Bronchial epithelial cell (primary cell): ENCODE results near the gene IMPA2. TPM values are rescaled to one million over a fixed set of nuclear protein-coding genes. Genes with fewer than 3 reads are reported as not detected.

Experiments used
- DNase-seq: peaks from one replicate; pipeline ENCODE4 v3.0.0-alpha.2; 2010; ENCODE audit warnings: low read depth
- FAIRE-seq: peaks from 2 replicates; lab custom pipeline; 2011; peaks lifted over from hg19 to GRCh38; lab: Jason Lieb, UNC
- H3K27me3 ChIP-seq: 2 replicates; pipeline ENCODE4 v1.5.1; 2011; ENCODE audit warnings: low read length; ENCODE audit not compliant: control insufficient read depth, insufficient read depth
- H3K36me3 ChIP-seq: 2 replicates; pipeline ENCODE4 v1.5.1; 2011; ENCODE audit warnings: low read length; ENCODE audit not compliant: control insufficient read depth, insufficient read depth
- H3K4me3 ChIP-seq: 2 replicates; pipeline ENCODE4 v1.5.1; 2011; ENCODE audit warnings: mild to moderate bottlenecking, low read depth, low read length, control low read depth
- CTCF ChIP-seq: IDR thresholded peaks from 2 replicates; pipeline ENCODE4 v1.5.1; 2011; ENCODE audit warnings: mild to moderate bottlenecking, moderate library complexity, low read length, control low read depth, inconsistent platforms; ENCODE audit not compliant: insufficient read depth, severe bottlenecking
- total RNA-seq: library from RNA; depleted of rRNA; stranded (reverse); fragments of >200 nt; gene quantifications from 2 replicates; pipeline ENCODE4 v1.2.1, GENCODE V29; 2014

Gene IMPA2
- total RNA-seq, 1 donor from 2014 or later: 66.1 TPM

- no peak overlapping the region for H3K4me3 ChIP-seq
- no peaks in the 10 kb centered on the region for H3K27me3 ChIP-seq
- H3K36me3 ChIP-seq: no peaks in the 10 kb centered on the region
- no peak for TF ChIP-seq CTCF
- FAIRE-seq: no peak
- no peak for DNase-seq
Measured at GRCh38 chr18:12043811-12044210, 62.5 kb downstream of the IMPA2 start.

GRCh38 chr18:12044591-12044990 lies 63.3 kb downstream of the IMPA2 start:
- DNase-seq: no peak
- TF ChIP-seq CTCF: no peak
- H3K27me3 ChIP-seq: no peaks in the 10 kb centered on the region
- no peak for FAIRE-seq
- no peak overlapping the region for H3K4me3 ChIP-seq
- H3K36me3 ChIP-seq: no peaks in the 10 kb centered on the region

- FAIRE-seq (no peak), DNase-seq (no peak)
- H3K4me3 ChIP-seq: no peak overlapping the region
- no peak for TF ChIP-seq CTCF
- H3K36me3 ChIP-seq: no peaks in the 10 kb centered on the region
- no peaks in the 10 kb centered on the region for H3K27me3 ChIP-seq
Measured at GRCh38 chr18:12046046-12046750, 64.9 kb downstream of the IMPA2 start.

- Histone ChIP-seq H3K36me3 (no peaks in the 10 kb centered on the region), H3K4me3 (no peak overlapping the region), H3K27me3 (no peaks in the 10 kb centered on the region)
- DNase-seq (no peak), FAIRE-seq (no peak)
- peak; percentile 5 for TF ChIP-seq CTCF
Measured at GRCh38 chr18:12046751-12047335, 65.5 kb downstream of the IMPA2 start.

GRCh38 chr18:12048010-12048826 lies 66.9 kb downstream of the IMPA2 start:
- Histone ChIP-seq H3K36me3 (no peaks in the 10 kb centered on the region), H3K27me3 (no peaks in the 10 kb centered on the region), H3K4me3 (no peak overlapping the region)
- no peak for TF ChIP-seq CTCF
- DNase-seq (no peak), FAIRE-seq (no peak)
